ENCODE data around the gene RPS6KB2. TPM values are rescaled to one million over a fixed set of nuclear protein-coding genes. Genes with fewer than 3 reads are reported as not detected.

RPS6KB2 gene
- total RNA-seq, 4 donors from 2014 or later = 27.4 to 45.0 (median 30.7) TPM

- no peak for TF ChIP-seq CTCF (IDR thresholded peaks at IDR 0.05)
- DNase-seq (ENCODE audit: low spot score) (no peak), ATAC-seq (ENCODE audit: low FRiP score) (no peak)
Measured at GRCh38 chr11:67433536-67434394, 5.5 kb downstream of the RPS6KB2 start.

GRCh38 chr11:67434395-67434881 is 6.1 kb downstream of the RPS6KB2 start:
- ATAC-seq (ENCODE audit: low FRiP score) = no peak

GRCh38 chr11:67435031-67435726 is 6.9 kb downstream of the RPS6KB2 start:
- no peak for ATAC-seq (ENCODE audit: low FRiP score)
- no peak for DNase-seq (ENCODE audit: low spot score)
- no peak for TF ChIP-seq CTCF (IDR thresholded peaks at IDR 0.05)

More at GRCh38 chr11:67434395-67434881, 6.1 kb downstream of the RPS6KB2 start:
- TF ChIP-seq CTCF (IDR thresholded peaks at IDR 0.05) = no peak
- no peak for DNase-seq (ENCODE audit: low spot score)

- TF ChIP-seq CTCF (IDR thresholded peaks at IDR 0.05) = no peak
- DNase-seq (ENCODE audit: low spot score) = no peak
- no peak for ATAC-seq (ENCODE audit: low FRiP score)
Measured at GRCh38 chr11:67435727-67436458, 7.6 kb downstream of the RPS6KB2 start.

- TF ChIP-seq CTCF (IDR thresholded peaks at IDR 0.05) = no peak
- no peak for ATAC-seq (ENCODE audit: low FRiP score)
- no peak for DNase-seq (ENCODE audit: low spot score)
Measured at GRCh38 chr11:67436459-67437081, 8.3 kb downstream of the RPS6KB2 start.

GRCh38 chr11:67437082-67437808 is 9.0 kb downstream of the RPS6KB2 start, which contains the start of gene PTPRCAP:
TSS of gene PTPRCAP (minus strand) at chr11:67437682. CDS start at chr11:67437619, 63 bp downstream.
- DNase-seq (ENCODE audit: low spot score) (no peak), ATAC-seq (ENCODE audit: low FRiP score) (no peak)
- TF ChIP-seq CTCF (IDR thresholded peaks at IDR 0.05) = no peak
